Erythroblast (primary cell): ENCODE results near the gene WDR81.

Source experiments
- GATA1 ChIP-seq: IDR thresholded peaks from 2 replicates; pipeline ENCODE4 v1.6.1; 2011; ENCODE audit warnings: low read depth, mild to moderate bottlenecking, control low read depth, low read length, moderate library complexity
- POLR2A ChIP-seq: IDR thresholded peaks from 2 replicates; pipeline ENCODE4 v1.6.1; 2011; ENCODE audit warnings: mild to moderate bottlenecking, low read length

GRCh38 chr17:1764284-1764683, 39.8 kb downstream of the WDR81 start:
- TF ChIP-seq POLR2A (no peak), GATA1 (no peak)
